CD14-positive monocyte (primary cell): ENCODE data around the gene BNC2. TPM values are rescaled to one million over a fixed set of nuclear protein-coding genes. Genes with fewer than 3 reads are reported as not detected.

Experiments
- DNase-seq, 3 donors: peaks; one replicate each; pipeline ENCODE4 v3.0.0-alpha.2; 2011 to 2022
- H2AFZ ChIP-seq: 2 replicates; pipeline ENCODE4 v1.6.0; 2012; ENCODE audit warnings: mild to moderate bottlenecking, low read depth, low read length, inconsistent platforms; ENCODE audit not compliant: insufficient read depth, poor library complexity, severe bottlenecking
- H3K27ac ChIP-seq, 2 donors: 1 replicate in 1 of 2; 2 replicates in 1 of 2; pipeline ENCODE4 v1.5.1; 2012 to 2013; ENCODE audit warnings: low read length in 2 of 2, control low read depth in 1 of 2, inconsistent platforms in 1 of 2, low read depth in 1 of 2, mild to moderate bottlenecking in 1 of 2
- H3K27me3 ChIP-seq, 2 donors: one replicate each; pipeline versions ENCODE4 v1.6.0 to v1.6.1; 2011 to 2013; ENCODE audit warnings: low read length in 2 of 2; ENCODE audit not compliant: control insufficient read depth in 2 of 2, insufficient read depth in 2 of 2
- H3K36me3 ChIP-seq, 2 donors: replicated peaks in 1 of 2; 1 replicate in 1 of 2; 2 replicates in 1 of 2; pipeline versions ENCODE4 v1.5.1 to v1.6.1; 2012 to 2013; ENCODE audit warnings: low read length in 2 of 2, control low read depth in 1 of 2, inconsistent platforms in 1 of 2, mild to moderate bottlenecking in 1 of 2; ENCODE audit not compliant: insufficient read depth in 2 of 2, control insufficient read depth in 1 of 2
- H3K4me1 ChIP-seq, 2 donors: 1 replicate in 1 of 2; 2 replicates in 1 of 2; pipeline versions ENCODE4 v1.5.1 to v1.6.1; 2012 to 2013; ENCODE audit warnings: low read length in 2 of 2, control low read depth in 1 of 2, inconsistent platforms in 1 of 2, mild to moderate bottlenecking in 1 of 2, moderate library complexity in 1 of 2; ENCODE audit not compliant: insufficient read depth in 2 of 2, control insufficient read depth in 1 of 2
- H3K4me2 ChIP-seq: replicated peaks from 2 replicates; pipeline ENCODE3; 2012; ENCODE audit warnings: low read length, moderate library complexity, mild to moderate bottlenecking; ENCODE audit not compliant: poor library complexity, severe bottlenecking; ENCODE audit errors: extremely low read depth
- H3K4me3 ChIP-seq, 3 experiments: fragments of 200-600 bp in 1 of 3; sonication (generic) in 1 of 3; replicated peaks in 1 of 3; 1 replicate in 2 of 3; 2 replicates in 1 of 3; pipeline ENCODE4 v1.5.1; 2011 to 2013; ENCODE audit warnings: low read length in 3 of 3, mild to moderate bottlenecking in 3 of 3, control low read depth in 2 of 3, low read depth in 2 of 3, inconsistent platforms in 1 of 3, moderate library complexity in 1 of 3
- H3K79me2 ChIP-seq: 2 replicates; pipeline ENCODE4 v1.6.0; 2012; ENCODE audit warnings: mild to moderate bottlenecking, control low read depth, inconsistent platforms, low read length, moderate library complexity; ENCODE audit not compliant: insufficient read depth
- H3K9ac ChIP-seq: 2 replicates; pipeline ENCODE4 v1.6.0; 2017; ENCODE audit warnings: low read length, mild to moderate bottlenecking; ENCODE audit not compliant: insufficient read depth, poor library complexity, severe bottlenecking
- H3K9me3 ChIP-seq, 2 donors: replicated peaks in 1 of 2; 1 replicate in 1 of 2; 2 replicates in 1 of 2; pipeline versions ENCODE4 v1.5.1 to v1.6.1; 2012 to 2013; ENCODE audit warnings: low read length in 2 of 2, control low read depth in 1 of 2; ENCODE audit not compliant: control insufficient read depth in 1 of 2, insufficient read depth in 1 of 2
- H4K20me1 ChIP-seq: 2 replicates; pipeline ENCODE4 v1.6.0; 2012; ENCODE audit warnings: mild to moderate bottlenecking, low read length, control low read depth, moderate library complexity; ENCODE audit not compliant: insufficient read depth
- H3K27ac Mint-ChIP-seq, 7 donors: one replicate each; pipeline ENCODE4 v1.8.0; 2020; ENCODE audit warnings: mild to moderate bottlenecking in 7 of 7, mixed read lengths in 7 of 7, moderate library complexity in 6 of 7, inconsistent platforms in 2 of 7
- H3K27me3 Mint-ChIP-seq, 3 donors: one replicate each; pipeline ENCODE4 v1.8.0; 2021 to 2022; ENCODE audit warnings: low read depth in 3 of 3, mild to moderate bottlenecking in 3 of 3, mixed read lengths in 3 of 3, moderate library complexity in 3 of 3, inconsistent platforms in 1 of 3
- H3K36me3 Mint-ChIP-seq, 2 donors: one replicate each; pipeline ENCODE4 v1.8.0; 2020; ENCODE audit warnings: mixed read lengths in 2 of 2, inconsistent platforms in 1 of 2, mild to moderate bottlenecking in 1 of 2
- H3K4me1 Mint-ChIP-seq: one replicate; pipeline ENCODE4 v1.8.0; 2020; ENCODE audit warnings: mild to moderate bottlenecking, mixed read lengths
- H3K4me3 Mint-ChIP-seq, 2 donors: one replicate each; pipeline ENCODE4 v1.8.0; 2020; ENCODE audit warnings: mild to moderate bottlenecking in 2 of 2, mixed read lengths in 2 of 2, moderate library complexity in 1 of 2
- H3K9me3 Mint-ChIP-seq, 7 donors: one replicate each; pipeline ENCODE4 v1.8.0; 2020 to 2022; ENCODE audit warnings: mixed read lengths in 7 of 7, mild to moderate bottlenecking in 6 of 7, moderate library complexity in 6 of 7, inconsistent platforms in 2 of 7
- CTCF ChIP-seq: fragments of 200-600 bp; IDR thresholded peaks from one replicate; pipeline ENCODE4 v1.8.0; 2022; ENCODE audit warnings: antibody characterized with exemption, mild to moderate bottlenecking
- WGBS: methylation state at CpG from one replicate; pipeline ENCODE4 v1.1.5; 2013; ENCODE audit warnings: missing lambda C conversion rate; ENCODE audit not compliant: insufficient coverage; 5-methylcytosine and 5-hydroxymethylcytosine counted together
- intact Hi-C, 2 donors: fragments of 100-400 bp; cut with micrococcal nuclease; formaldehyde crosslinking; loops; one replicate each; pipeline versions ENCODE4 v1.15.0 to v1.15.1; 2023
- polyA plus RNA-seq, 3 donors: library from polyadenylated mRNA; depleted of rRNA in 1 of 3; unstranded in 2 of 3; stranded (reverse) in 1 of 3; fragments of 300-500 nt in 2 of 3; fragments of >200 nt in 1 of 3; fragmentation: Illumina TruSeq in 2 of 3; gene quantifications; 1 replicate in 2 of 3; 2 replicates in 1 of 3; pipeline ENCODE4 v1.2.3, GENCODE V29; 2012 to 2021

The BNC2 gene
- polyA plus RNA-seq, 3 donors, result 0.01 TPM; not detected in 2

GRCh38 chr9:16422114-16422513 is 448.4 kb downstream of the BNC2 start:
- H3K36me3 Mint-ChIP-seq, result no peaks in the 10 kb centered on the region
- no peak overlapping the region for H3K4me3 ChIP-seq
- peaks cover 0 to 3% (median 0%) of the 10 kb centered on the region in 7 donors for H3K9me3 Mint-ChIP-seq
- no peaks in the 10 kb centered on the region for H3K27me3 ChIP-seq
- no peaks in the 10 kb centered on the region for H3K36me3 ChIP-seq
- H3K27me3 Mint-ChIP-seq, result peaks cover 0 to 20% (median 13%) of the 10 kb centered on the region in 3 donors
- no peak for TF ChIP-seq CTCF
- H3K27ac Mint-ChIP-seq, result no peak overlapping the region
- no peak overlapping the region for H3K4me2 ChIP-seq
- H3K9me3 ChIP-seq, result no peaks in the 10 kb centered on the region
- no peak overlapping the region for H3K27ac ChIP-seq
- peaks cover 0 to 4% of the 10 kb centered on the region in 2 donors for H3K4me1 ChIP-seq
- DNase-seq, result no peak
- no peak overlapping the region for H2AFZ ChIP-seq
- no peaks in the 10 kb centered on the region for H3K79me2 ChIP-seq
- intact Hi-C loops, result no loop called here
- H3K9ac ChIP-seq, result no peak overlapping the region
- WGBS, result 86% methylated on average over 2 of the region's 5 CpGs
- H3K4me3 Mint-ChIP-seq, result no peak overlapping the region
- no peaks in the 10 kb centered on the region for H4K20me1 ChIP-seq
- H3K4me1 Mint-ChIP-seq, result peaks cover 3% of the 10 kb centered on the region

GRCh38 chr9:16421532-16421931 is 448.9 kb downstream of the BNC2 start:
- no peaks in the 10 kb centered on the region for H3K79me2 ChIP-seq
- peaks cover 0 to 4% of the 10 kb centered on the region in 2 donors for H3K4me1 ChIP-seq
- H3K36me3 ChIP-seq, result no peaks in the 10 kb centered on the region
- no peak overlapping the region for H3K4me3 Mint-ChIP-seq
- no peak for TF ChIP-seq CTCF
- no peak overlapping the region for H2AFZ ChIP-seq
- H4K20me1 ChIP-seq, result no peaks in the 10 kb centered on the region
- peaks cover 0 to 3% (median 0%) of the 10 kb centered on the region in 7 donors for H3K9me3 Mint-ChIP-seq
- H3K27ac ChIP-seq, result no peak overlapping the region
- H3K36me3 Mint-ChIP-seq, result no peaks in the 10 kb centered on the region
- no peak for DNase-seq
- no peaks in the 10 kb centered on the region for H3K9me3 ChIP-seq
- H3K4me3 ChIP-seq, result no peak overlapping the region
- intact Hi-C loops, result no loop called here
- peaks cover 0 to 20% (median 13%) of the 10 kb centered on the region in 3 donors for H3K27me3 Mint-ChIP-seq
- no peak overlapping the region for H3K27ac Mint-ChIP-seq
- no peaks in the 10 kb centered on the region for H3K27me3 ChIP-seq
- H3K4me1 Mint-ChIP-seq, result peaks cover 3% of the 10 kb centered on the region
- WGBS, result 67% methylated on average over 3 of the region's 7 CpGs
- H3K9ac ChIP-seq, result no peak overlapping the region
- H3K4me2 ChIP-seq, result no peak overlapping the region
